HepG2 (cell line): ENCODE measurements around the gene CEBPB. TPM values are rescaled to one million over a fixed set of nuclear protein-coding genes. Genes with fewer than 3 reads are reported as not detected.

Experiments used
- AKAP8 ChIP-seq: sonication (generic); formaldehyde crosslinking; IDR thresholded peaks from 2 replicates; pipeline ENCODE4 v1.5.1; 2020; ENCODE audit warnings: mild to moderate bottlenecking, missing genetic modification reagents
- GFI1 ChIP-seq: sonication (generic); formaldehyde crosslinking; IDR thresholded peaks from 2 replicates; pipeline ENCODE4 v1.5.0; 2020; ENCODE audit warnings: missing genetic modification reagents, mild to moderate bottlenecking, borderline replicate concordance
- HOXA5 ChIP-seq: sonication (generic); formaldehyde crosslinking; IDR thresholded peaks from 2 replicates; pipeline ENCODE4 v1.4.0; 2020; ENCODE audit warnings: missing genetic modification reagents
- JARID2 ChIP-seq: sonication (generic); formaldehyde crosslinking; IDR thresholded peaks from 2 replicates; pipeline ENCODE4 v1.8.1; 2023; ENCODE audit warnings: missing genetic modification reagents, inconsistent platforms; ENCODE audit not compliant: insufficient replicate concordance
- MBD4 ChIP-seq: IDR thresholded peaks from 2 replicates; pipeline ENCODE4 v1.6.1; 2012; ENCODE audit warnings: low read length, inconsistent platforms, borderline replicate concordance
- POGZ ChIP-seq: sonication (generic); formaldehyde crosslinking; IDR thresholded peaks from 2 replicates; pipeline ENCODE4 v1.4.0; 2020; ENCODE audit warnings: mild to moderate bottlenecking, missing genetic modification reagents
- RNF2 ChIP-seq: fragments of 450-650 bp; conservative IDR thresholded peaks from 2 replicates; pipeline ENCODE4 v1.6.1; 2016; ENCODE audit warnings: low read depth
- SOX5 ChIP-seq: IDR thresholded peaks from 2 replicates; pipeline ENCODE4 v1.6.1; 2016; ENCODE audit warnings: borderline replicate concordance
- SOX6 ChIP-seq, 2 experiments: fragments of 450-650 bp in 1 of 2; sonication (generic) in 1 of 2; formaldehyde crosslinking in 1 of 2; IDR thresholded peaks; 2 replicates each; pipeline versions ENCODE4 v1.4.0 to v1.6.1; 2017 to 2020; ENCODE audit warnings: antibody characterized with exemption in 1 of 2, mild to moderate bottlenecking in 1 of 2, missing genetic modification reagents in 1 of 2
- SP1 ChIP-seq, 2 experiments: fragments of 450-650 bp in 1 of 2; sonication (generic) in 1 of 2; formaldehyde crosslinking in 1 of 2; IDR thresholded peaks; 2 replicates each; pipeline versions ENCODE4 v1.4.0 to v1.6.1; 2016 to 2020; ENCODE audit warnings: missing genetic modification reagents in 1 of 2
- SSRP1 ChIP-seq: IDR thresholded peaks from 2 replicates; pipeline ENCODE4 v1.6.1; 2016; ENCODE audit warnings: control low read depth
- TRAFD1 ChIP-seq: sonication (generic); formaldehyde crosslinking; IDR thresholded peaks from 2 replicates; pipeline ENCODE4 v1.5.1; 2020; ENCODE audit warnings: missing genetic modification reagents, mild to moderate bottlenecking, borderline replicate concordance
- ZFP36L1 ChIP-seq: sonication (generic); formaldehyde crosslinking; IDR thresholded peaks from 2 replicates; pipeline ENCODE4 v1.8.0; 2022; ENCODE audit warnings: mild to moderate bottlenecking, missing genetic modification reagents, moderate library complexity
- ZIK1 ChIP-seq: sonication (generic); formaldehyde crosslinking; IDR thresholded peaks from 2 replicates; pipeline ENCODE4 v1.5.0; 2020; ENCODE audit warnings: mild to moderate bottlenecking, low read depth, missing genetic modification reagents, borderline replicate concordance
- ZKSCAN8 ChIP-seq: IDR thresholded peaks from 2 replicates; pipeline ENCODE4 v1.6.1; 2016; ENCODE audit warnings: borderline replicate concordance, missing genetic modification reagents, missing compliant biosample characterization
- ZNF274 ChIP-seq: sonication (generic); formaldehyde crosslinking; IDR thresholded peaks from 2 replicates; pipeline ENCODE4 v1.5.1; 2020; ENCODE audit warnings: mild to moderate bottlenecking, missing genetic modification reagents
- ZNF3 ChIP-seq: IDR thresholded peaks from 2 replicates; pipeline ENCODE4 v1.7.0; 2017; ENCODE audit warnings: inconsistent platforms
- ZNF556 ChIP-seq: sonication (generic); formaldehyde crosslinking; IDR thresholded peaks from 2 replicates; pipeline ENCODE4 v1.4.0; 2020; ENCODE audit warnings: mild to moderate bottlenecking, missing genetic modification reagents, borderline replicate concordance
- ZNF646 ChIP-seq: sonication (generic); formaldehyde crosslinking; IDR thresholded peaks from 2 replicates; pipeline ENCODE4 v1.9.0; 2021; ENCODE audit warnings: mild to moderate bottlenecking, missing genetic modification reagents
- ZNF775 ChIP-seq: sonication (generic); formaldehyde crosslinking; IDR thresholded peaks from 2 replicates; pipeline ENCODE4 v1.4.0; 2020; ENCODE audit warnings: missing genetic modification reagents, mild to moderate bottlenecking, moderate library complexity, borderline replicate concordance
- ZZZ3 ChIP-seq: sonication (generic); formaldehyde crosslinking; IDR thresholded peaks from 2 replicates; pipeline ENCODE4 v1.4.0; 2020; ENCODE audit warnings: missing genetic modification reagents, mild to moderate bottlenecking, borderline replicate concordance
- polyA plus RNA-seq, 8 experiments: library from polyadenylated mRNA; depleted of rRNA in 3 of 8; stranded (reverse) in 7 of 8; unstranded in 1 of 8; fragments of >200 nt; fragmentation: Illumina TruSeq in 4 of 8; extraction: Trizol in 4 of 8; gene quantifications; 2 replicates each; pipeline versions ENCODE4 v1.2.1 to v1.2.3, GENCODE V29; 2011 to 2016; ENCODE audit warnings: low read depth in 4 of 8, missing spikeins in 1 of 8, mixed read lengths in 1 of 8; ENCODE audit not compliant: insufficient read depth in 1 of 8
- total RNA-seq, 5 experiments: library from RNA; depleted of rRNA; stranded (reverse); fragments of >200 nt; fragmentation: Illumina TruSeq; extraction: Trizol; gene quantifications; 2 replicates each; pipeline ENCODE4 v1.2.3, GENCODE V29; 2016; ENCODE audit warnings: low read depth in 1 of 5

The CEBPB gene
- total and polyA plus RNA-seq, 2 of the 13 experiments (the other 11 are each of a cell fraction or from before 2014, with no cell fraction given) = 18.5 to 28.2 TPM

GRCh38 chr20:50223039-50224005 is 32.7 kb downstream of the CEBPB start (continued):
- TF ChIP-seq ZNF646 (CRISPR knock-in tag) (no peak), POGZ (peak; percentile 16; the same call in 1 of the 2 replicates), SSRP1 (no peak), ZNF274 (no peak), SOX6 (IDR thresholded peaks at IDR 0.05) (no peak), SOX6 (CRISPR knock-in tag; IDR thresholded peaks at IDR 0.05) (peak; percentile 23; the same call in 1 of the 2 replicates), RNF2 (no peak), JARID2 (no peak), SOX5 (CRISPR knock-in tag) (peak; percentile 15; the same call in 1 of the 2 replicates), TRAFD1 (CRISPR knock-in tag) (no peak), ZIK1 (CRISPR knock-in tag) (no peak), ZNF556 (CRISPR knock-in tag) (no peak), HOXA5 (CRISPR knock-in tag) (no peak), SP1 (IDR thresholded peaks at IDR 0.05) (no peak), SP1 (CRISPR knock-in tag; IDR thresholded peaks at IDR 0.05) (no peak), ZNF3 (no peak), MBD4 (no peak), ZNF775 (CRISPR knock-in tag) (no peak), GFI1 (CRISPR knock-in tag) (no peak), AKAP8 (CRISPR knock-in tag) (no peak), ZFP36L1 (CRISPR knock-in tag) (no peak), ZZZ3 (CRISPR knock-in tag) (no peak), ZKSCAN8 (CRISPR knock-in tag) (no peak)
